Mammary epithelial cell (primary cell): ENCODE results near the gene NEK5.

ENCODE experiments used
- EZH2 ChIP-seq: IDR thresholded peaks from 2 replicates; pipeline ENCODE4 v1.6.1; 2012; ENCODE audit warnings: low read length, inconsistent platforms, borderline replicate concordance
- TF ChIP-seq, protein P1 (sequence below), 2 donors: IDR thresholded peaks in 1 of 2; conservative IDR thresholded peaks in 1 of 2; 2 replicates each; pipeline ENCODE4 v1.5.1; 2011 to 2012; ENCODE audit warnings: inconsistent platforms in 2 of 2, low read length in 2 of 2, mild to moderate bottlenecking in 2 of 2, control low read depth in 1 of 2, low read depth in 1 of 2; ENCODE audit not compliant: insufficient read depth in 1 of 2; ENCODE audit errors: extremely low read depth in 1 of 2

DNA sequence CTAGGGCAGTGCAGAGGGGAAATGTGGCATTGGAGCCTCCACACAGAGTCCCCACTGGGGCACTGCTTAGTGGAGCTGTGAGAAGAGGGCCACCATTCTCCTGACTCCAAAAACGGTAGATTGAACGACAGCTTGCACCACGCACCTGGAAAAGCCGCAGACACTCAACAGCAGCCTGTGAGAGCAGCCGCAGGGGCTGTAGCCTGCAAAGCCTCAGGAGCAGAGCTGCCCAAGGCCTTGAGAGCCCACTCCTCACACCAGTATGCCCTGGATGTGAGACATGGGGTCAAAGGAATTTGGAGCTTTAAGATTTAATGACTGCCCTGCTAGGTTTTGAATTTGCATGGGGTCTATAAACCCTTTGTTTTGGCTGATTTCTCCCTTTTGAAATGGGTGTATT lies 31.7 kb downstream of the NEK5 start:
- TF ChIP-seq, protein P1, sequence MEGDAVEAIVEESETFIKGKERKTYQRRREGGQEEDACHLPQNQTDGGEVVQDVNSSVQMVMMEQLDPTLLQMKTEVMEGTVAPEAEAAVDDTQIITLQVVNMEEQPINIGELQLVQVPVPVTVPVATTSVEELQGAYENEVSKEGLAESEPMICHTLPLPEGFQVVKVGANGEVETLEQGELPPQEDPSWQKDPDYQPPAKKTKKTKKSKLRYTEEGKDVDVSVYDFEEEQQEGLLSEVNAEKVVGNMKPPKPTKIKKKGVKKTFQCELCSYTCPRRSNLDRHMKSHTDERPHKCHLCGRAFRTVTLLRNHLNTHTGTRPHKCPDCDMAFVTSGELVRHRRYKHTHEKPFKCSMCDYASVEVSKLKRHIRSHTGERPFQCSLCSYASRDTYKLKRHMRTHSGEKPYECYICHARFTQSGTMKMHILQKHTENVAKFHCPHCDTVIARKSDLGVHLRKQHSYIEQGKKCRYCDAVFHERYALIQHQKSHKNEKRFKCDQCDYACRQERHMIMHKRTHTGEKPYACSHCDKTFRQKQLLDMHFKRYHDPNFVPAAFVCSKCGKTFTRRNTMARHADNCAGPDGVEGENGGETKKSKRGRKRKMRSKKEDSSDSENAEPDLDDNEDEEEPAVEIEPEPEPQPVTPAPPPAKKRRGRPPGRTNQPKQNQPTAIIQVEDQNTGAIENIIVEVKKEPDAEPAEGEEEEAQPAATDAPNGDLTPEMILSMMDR (conservative IDR thresholded peaks at IDR 0.05 in 1 of 2, IDR thresholded peaks at IDR 0.05 in 1 of 2; ENCODE audit: extremely low read depth in 1 of 2, insufficient read depth in 1 of 2, low read depth in 1 of 2, low read length in 2 of 2), result no peak
- no peak for TF ChIP-seq EZH2
